Mucosa of stomach (tissue), 1 donor: ENCODE data around the gene EPHA8.

ENCODE experiments used
- H3K27me3 ChIP-seq: one replicate; pipeline ENCODE4 v1.7.0; 2013; ENCODE audit warnings: mild to moderate bottlenecking, low read length; ENCODE audit not compliant: control insufficient read depth, insufficient read depth
- H3K36me3 ChIP-seq: one replicate; pipeline ENCODE4 v1.7.0; 2013; ENCODE audit warnings: low read length; ENCODE audit not compliant: control insufficient read depth, insufficient read depth
- H3K4me1 ChIP-seq: one replicate; pipeline ENCODE4 v1.7.0; 2013; ENCODE audit warnings: mild to moderate bottlenecking, low read length; ENCODE audit not compliant: control insufficient read depth, insufficient read depth
- H3K4me3 ChIP-seq: one replicate; pipeline ENCODE4 v1.7.0; 2013; ENCODE audit warnings: low read length
- H3K9ac ChIP-seq: one replicate; pipeline ENCODE4 v1.7.0; 2013; ENCODE audit warnings: mild to moderate bottlenecking, low read length, moderate library complexity
- H3K9me3 ChIP-seq: one replicate; pipeline ENCODE4 v1.7.0; 2013; ENCODE audit warnings: mild to moderate bottlenecking, low read length, moderate library complexity; ENCODE audit not compliant: control insufficient read depth
- donor health status: Pancreatic carcinoma.

EPHA8 gene

DNA sequence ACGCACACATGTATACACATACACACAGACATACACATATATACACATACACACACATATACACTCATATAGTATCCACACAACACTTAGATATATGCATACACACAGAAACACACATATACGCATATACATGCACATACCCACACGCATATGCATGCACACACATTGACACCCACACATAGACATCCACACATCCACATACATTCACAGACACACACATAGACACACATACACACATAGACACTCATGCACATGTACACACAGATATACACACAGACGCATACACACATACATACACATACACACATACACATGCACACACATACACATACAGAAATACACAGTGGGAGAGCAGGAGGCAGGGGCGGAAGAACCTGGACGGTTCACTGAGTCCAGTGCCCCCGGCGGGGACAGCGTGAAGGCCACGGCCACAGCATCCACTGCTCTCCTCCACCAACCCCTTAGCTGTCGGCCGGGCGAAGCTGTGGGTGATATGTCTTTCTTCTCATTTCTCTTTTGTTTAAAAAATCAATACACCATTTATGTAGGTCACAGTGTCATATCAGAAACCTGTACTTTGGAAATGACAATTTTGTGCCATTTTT, 86.9 kb downstream of the EPHA8 start:
- Histone ChIP-seq H3K27me3 (peaks cover 2% of the 10 kb centered on the region), H3K36me3 (no peaks in the 10 kb centered on the region), H3K9me3 (no peaks in the 10 kb centered on the region), H3K4me3 (no peak overlapping the region), H3K9ac (no peak overlapping the region), H3K4me1 (no peaks in the 10 kb centered on the region)

- Histone ChIP-seq H3K4me3 (no peak overlapping the region), H3K27me3 (peaks cover 5% of the 10 kb centered on the region), H3K36me3 (no peaks in the 10 kb centered on the region), H3K9me3 (no peaks in the 10 kb centered on the region), H3K4me1 (no peaks in the 10 kb centered on the region), H3K9ac (no peak overlapping the region)
These were observed 88.9 kb downstream of the EPHA8 start for GRCh38 chr1:22651941-22652856.

- Histone ChIP-seq H3K36me3 (no peaks in the 10 kb centered on the region), H3K9ac (no peak within 1 kb of the TSS), H3K27me3 (peaks cover 5% of the 10 kb centered on the region), H3K4me3 (no peak within 1 kb of the TSS), H3K4me1 (no peaks in the 10 kb centered on the region), H3K9me3 (no peaks in the 10 kb centered on the region)
These were observed 89.6 kb downstream of the EPHA8 start, which contains the start of gene C1QB for GRCh38 chr1:22652881-22653316. C1QB (plus strand) TSS chr1:22653236; CDS start chr1:22659463, 6,227 bp downstream.
